ENCODE measurements around the gene ANKRD49. TPM values are rescaled to one million over a fixed set of nuclear protein-coding genes. Genes with fewer than 3 reads are reported as not detected.
"Not testable (repeated sequence)": the region's sequence is repeated elsewhere in the genome, so short reads cannot be mapped to it uniquely, and the experiment has no call there.

ANKRD49 gene
- total and polyA plus RNA-seq, 5 donors from 2014 or later = 34.0 to 38.6 (median 37.9) TPM

DNA sequence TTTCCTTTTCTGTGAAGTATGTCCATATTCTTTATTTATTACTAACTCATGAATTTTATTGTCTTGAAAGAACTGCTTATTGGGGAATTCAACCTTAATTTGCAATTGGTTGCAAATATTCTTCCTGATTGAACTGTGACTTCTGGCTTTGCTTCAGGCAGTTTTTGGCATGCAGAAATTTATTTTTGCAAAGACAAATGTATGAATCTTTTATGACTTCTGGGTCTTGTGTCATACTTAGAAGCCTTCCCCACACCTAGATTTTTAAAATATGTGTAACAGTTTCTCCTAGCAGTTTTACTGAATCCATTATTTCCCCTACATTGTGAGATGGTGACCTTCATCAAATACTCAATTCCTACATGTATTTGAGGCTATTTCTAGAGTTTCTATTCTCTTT lies 12.4 kb upstream of the ANKRD49 start:
- ATAC-seq (ENCODE audit: low read depth in 2 of 2) (no peak), DNase-seq (no peak)
- Histone ChIP-seq H3K4me1 (ENCODE audit: control insufficient read depth, insufficient read depth, low read length, poor library complexity, severe bottlenecking) (no peaks in the 10 kb centered on the region), H3K27ac (ENCODE audit: insufficient read depth, low read length, poor library complexity, severe bottlenecking) (no peak overlapping the region), H3K9me3 (ENCODE audit: control insufficient read depth in 2 of 2, low read length in 2 of 2) (no peaks in the 10 kb centered on the region), H3K27me3 (ENCODE audit: control insufficient read depth, insufficient read depth, low read length) (no peaks in the 10 kb centered on the region), H3K36me3 (ENCODE audit: control insufficient read depth, insufficient read depth, low read length) (peaks cover 62% of the 10 kb centered on the region), H3K4me3 (ENCODE audit: low read depth, low read length) (no peak overlapping the region)
- Mint-ChIP-seq H3K4me1 (peaks cover 5 to 21% (median 8%) of the 10 kb centered on the region in 4 donors), H3K27ac (no peak overlapping the region), H3K36me3 (peaks cover 64% of the 10 kb centered on the region), H3K9me3 (no peaks in the 10 kb centered on the region), H3K27me3 (no peaks in the 10 kb centered on the region), H3K4me3 (no peak overlapping the region)

DNA sequence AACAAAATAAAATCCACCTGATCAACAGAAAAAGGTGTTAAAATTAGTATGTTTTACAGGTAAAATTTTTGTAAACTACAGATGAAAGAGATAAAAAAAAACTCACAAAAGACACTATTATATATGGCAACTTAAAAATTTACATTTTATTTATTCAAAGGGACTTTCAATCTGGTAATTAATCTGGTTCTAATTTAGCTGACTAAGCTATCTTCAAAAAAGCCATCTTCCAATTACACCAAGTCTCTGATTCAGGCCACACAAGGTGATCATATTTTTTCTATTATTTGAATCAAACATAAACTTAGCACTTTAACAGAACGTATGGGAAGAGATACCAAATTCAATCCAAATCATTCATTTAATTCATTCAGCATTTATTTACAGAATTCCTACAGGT lies 7.7 kb upstream of the ANKRD49 start:
- ATAC-seq (ENCODE audit: low read depth in 2 of 2) (no peak), DNase-seq (no peak)
- H3K9me3 ChIP-seq (ENCODE audit: control insufficient read depth in 2 of 2, low read length in 2 of 2) = no peaks in the 10 kb centered on the region
- peaks cover 64% of the 10 kb centered on the region for H3K36me3 ChIP-seq (ENCODE audit: control insufficient read depth, insufficient read depth, low read length)
- H3K9me3 Mint-ChIP-seq = no peaks in the 10 kb centered on the region
- no peaks in the 10 kb centered on the region for H3K27me3 Mint-ChIP-seq
- no peak overlapping the region for H3K4me3 Mint-ChIP-seq
- no peak overlapping the region for H3K27ac ChIP-seq (ENCODE audit: insufficient read depth, low read length, poor library complexity, severe bottlenecking)
- no peaks in the 10 kb centered on the region for H3K4me1 ChIP-seq (ENCODE audit: control insufficient read depth, insufficient read depth, low read length, poor library complexity, severe bottlenecking)
- H3K4me3 ChIP-seq (ENCODE audit: low read depth, low read length) = no peak overlapping the region
- peaks cover 20 to 41% (median 26%) of the 10 kb centered on the region in 4 donors for H3K4me1 Mint-ChIP-seq
- H3K27me3 ChIP-seq (ENCODE audit: control insufficient read depth, insufficient read depth, low read length) = no peaks in the 10 kb centered on the region
- H3K36me3 Mint-ChIP-seq = peaks cover 76% of the 10 kb centered on the region
- no peak overlapping the region for H3K27ac Mint-ChIP-seq

DNA sequence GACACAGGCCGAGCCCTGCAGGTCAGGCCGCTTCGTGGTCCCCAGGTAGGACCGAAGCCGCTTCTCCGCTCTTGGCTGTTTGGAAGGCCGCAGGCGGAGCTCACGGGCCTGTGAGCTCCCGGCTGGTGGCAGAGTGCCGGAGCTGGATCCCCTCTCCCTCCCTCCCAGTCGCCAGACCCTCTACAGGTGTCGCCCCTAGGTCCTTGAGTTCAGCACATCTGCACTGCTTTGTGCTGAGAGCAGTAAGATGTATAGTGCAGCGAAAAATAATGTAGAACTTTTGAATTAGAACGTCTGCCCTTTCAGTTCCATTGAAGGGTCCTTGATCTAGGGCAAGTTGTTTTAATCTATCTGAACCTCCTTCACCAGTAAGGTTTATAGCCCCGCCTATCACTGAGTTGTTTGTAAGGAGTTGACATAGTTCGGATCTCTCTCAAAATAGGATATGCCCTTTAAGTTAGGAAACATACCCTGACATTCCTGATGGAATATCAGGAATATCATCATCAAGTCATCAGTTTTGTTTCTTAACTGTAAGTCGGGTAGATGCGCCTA lies 419 bp downstream of the ANKRD49 start:
- ATAC-seq (ENCODE audit: low read depth in 2 of 2) = peak; percentile 50 to 60
- Histone ChIP-seq H3K27ac (ENCODE audit: insufficient read depth, low read length, poor library complexity, severe bottlenecking) (peak overlapping the region; percentile 90), H3K4me3 (ENCODE audit: low read depth, low read length) (peak overlapping the region; percentile 95), H3K9me3 (ENCODE audit: control insufficient read depth in 2 of 2, low read length in 2 of 2) (no peaks in the 10 kb centered on the region), H3K4me1 (ENCODE audit: control insufficient read depth, insufficient read depth, low read length, poor library complexity, severe bottlenecking) (peaks cover 35% of the 10 kb centered on the region), H3K36me3 (ENCODE audit: control insufficient read depth, insufficient read depth, low read length) (peaks cover 35% of the 10 kb centered on the region), H3K27me3 (ENCODE audit: control insufficient read depth, insufficient read depth, low read length) (no peaks in the 10 kb centered on the region)
- Mint-ChIP-seq H3K9me3 (no peaks in the 10 kb centered on the region), H3K4me1 (peaks cover 42 to 60% (median 48%) of the 10 kb centered on the region in 4 donors), H3K27me3 (no peaks in the 10 kb centered on the region), H3K27ac (peak overlapping the region; percentile 96 to 99 (median 98)), H3K36me3 (peaks cover 34% of the 10 kb centered on the region), H3K4me3 (peak overlapping the region; percentile 92 to 99 (median 95))
- no peak for DNase-seq

DNA sequence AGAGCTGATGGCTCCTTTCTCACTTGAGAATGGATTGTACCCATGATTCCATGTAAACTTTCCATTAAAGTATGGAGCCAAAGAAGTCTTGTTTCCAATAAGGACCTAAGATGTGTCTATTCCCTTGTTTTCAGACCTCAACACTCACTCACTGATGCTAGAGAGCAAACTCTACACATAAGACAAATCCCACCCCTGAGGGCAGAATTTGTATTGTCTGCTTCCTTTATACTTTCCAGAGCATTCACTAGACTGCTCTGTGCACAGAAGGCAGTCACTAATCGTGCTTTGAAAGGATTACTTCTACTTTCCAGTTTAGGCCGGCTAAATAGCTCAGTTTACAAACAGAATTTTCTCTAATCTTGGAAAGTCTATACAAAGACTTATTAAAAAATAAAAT lies 6.4 kb downstream of the ANKRD49 start:
- H3K27ac ChIP-seq (ENCODE audit: insufficient read depth, low read length, poor library complexity, severe bottlenecking) = no peak overlapping the region
- Mint-ChIP-seq H3K36me3 (peaks cover 35% of the 10 kb centered on the region), H3K4me3 (no peak overlapping the region), H3K9me3 (no peaks in the 10 kb centered on the region), H3K27ac (peak overlapping the region in 2 of 3 donors; percentile 3 to 43), H3K27me3 (no peaks in the 10 kb centered on the region), H3K4me1 (peaks cover 18 to 33% (median 19%) of the 10 kb centered on the region in 4 donors)
- H3K36me3 ChIP-seq (ENCODE audit: control insufficient read depth, insufficient read depth, low read length) = peaks cover 47% of the 10 kb centered on the region
- H3K4me1 ChIP-seq (ENCODE audit: control insufficient read depth, insufficient read depth, low read length, poor library complexity, severe bottlenecking) = peaks cover 6% of the 10 kb centered on the region
- H3K9me3 ChIP-seq (ENCODE audit: control insufficient read depth in 2 of 2, low read length in 2 of 2) = no peaks in the 10 kb centered on the region
- DNase-seq (no peak), ATAC-seq (ENCODE audit: low read depth in 2 of 2) (no peak)
- no peak overlapping the region for H3K4me3 ChIP-seq (ENCODE audit: low read depth, low read length)
- no peaks in the 10 kb centered on the region for H3K27me3 ChIP-seq (ENCODE audit: control insufficient read depth, insufficient read depth, low read length)

DNA sequence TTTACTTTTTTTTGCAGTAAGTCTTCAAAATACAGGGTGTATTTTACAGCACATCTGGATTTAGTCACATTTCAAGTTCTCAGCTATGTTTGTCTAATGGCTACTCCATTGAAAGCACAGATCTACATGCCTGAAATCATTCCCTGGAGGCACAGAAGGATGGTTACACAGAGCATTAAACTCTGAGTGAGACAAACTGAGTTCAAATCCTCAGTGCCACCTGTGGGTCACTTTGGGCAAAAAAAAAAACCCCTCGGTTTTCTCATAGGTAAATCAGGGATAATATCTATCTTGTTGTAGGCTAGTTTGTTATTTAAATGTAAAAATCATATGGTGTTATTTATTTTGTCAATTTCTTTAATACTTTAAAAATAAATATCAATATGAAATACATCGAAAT lies 7.7 kb downstream of the ANKRD49 start:
- Mint-ChIP-seq H3K36me3 (peaks cover 33% of the 10 kb centered on the region), H3K4me3 (no peak overlapping the region), H3K9me3 (no peaks in the 10 kb centered on the region), H3K4me1 (peaks cover 7 to 21% (median 9%) of the 10 kb centered on the region in 4 donors), H3K27ac (no peak overlapping the region), H3K27me3 (no peaks in the 10 kb centered on the region)
- Histone ChIP-seq H3K4me3 (ENCODE audit: low read depth, low read length) (no peak overlapping the region), H3K27ac (ENCODE audit: insufficient read depth, low read length, poor library complexity, severe bottlenecking) (no peak overlapping the region), H3K9me3 (ENCODE audit: control insufficient read depth in 2 of 2, low read length in 2 of 2) (no peaks in the 10 kb centered on the region), H3K27me3 (ENCODE audit: control insufficient read depth, insufficient read depth, low read length) (no peaks in the 10 kb centered on the region), H3K36me3 (ENCODE audit: control insufficient read depth, insufficient read depth, low read length) (peaks cover 46% of the 10 kb centered on the region), H3K4me1 (ENCODE audit: control insufficient read depth, insufficient read depth, low read length, poor library complexity, severe bottlenecking) (no peaks in the 10 kb centered on the region)
- no peak for ATAC-seq (ENCODE audit: low read depth in 2 of 2)
- DNase-seq = no peak

DNA sequence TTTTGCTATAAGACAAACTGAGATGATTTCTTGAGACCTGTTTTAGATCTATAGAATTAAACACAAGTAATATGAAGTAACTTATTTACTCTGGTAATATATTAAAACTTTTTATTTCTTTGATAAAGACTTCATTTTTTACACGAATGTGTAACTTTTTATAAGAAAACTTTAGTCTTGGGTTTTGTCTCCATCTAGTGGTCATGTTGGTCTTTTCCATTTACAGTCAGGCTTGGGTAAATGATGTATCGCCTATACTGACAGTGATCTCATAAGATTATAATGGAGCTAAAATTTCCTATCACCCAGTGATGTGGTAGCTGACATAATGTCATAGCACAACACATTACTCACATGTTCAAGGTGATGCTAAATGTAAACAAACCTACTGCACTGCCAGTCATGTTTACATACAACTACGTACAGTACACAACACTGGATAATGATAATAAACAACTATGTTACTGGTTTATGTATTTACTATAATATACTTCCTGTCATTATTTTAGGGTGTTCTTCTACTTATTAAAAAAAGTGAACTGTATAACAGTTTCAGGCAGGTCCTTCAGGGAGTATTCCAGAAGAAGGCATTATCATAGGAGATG lies 11.0 kb downstream of the ANKRD49 start:
- H3K4me3 Mint-ChIP-seq = no peak overlapping the region
- peaks cover 11% of the 10 kb centered on the region for H3K27me3 Mint-ChIP-seq
- H3K27ac Mint-ChIP-seq = no peak overlapping the region
- Histone ChIP-seq H3K4me3 (ENCODE audit: low read depth, low read length) (no peak overlapping the region), H3K9me3 (ENCODE audit: control insufficient read depth in 2 of 2, low read length in 2 of 2) (no peaks in the 10 kb centered on the region), H3K27ac (ENCODE audit: insufficient read depth, low read length, poor library complexity, severe bottlenecking) (no peak overlapping the region), H3K4me1 (ENCODE audit: control insufficient read depth, insufficient read depth, low read length, poor library complexity, severe bottlenecking) (no peaks in the 10 kb centered on the region), H3K27me3 (ENCODE audit: control insufficient read depth, insufficient read depth, low read length) (no peaks in the 10 kb centered on the region), H3K36me3 (ENCODE audit: control insufficient read depth, insufficient read depth, low read length) (peaks cover 15% of the 10 kb centered on the region)
- H3K36me3 Mint-ChIP-seq = peaks cover 11% of the 10 kb centered on the region
- no peaks in the 10 kb centered on the region for H3K9me3 Mint-ChIP-seq
- peaks cover 0 to 10% (median 4%) of the 10 kb centered on the region in 4 donors for H3K4me1 Mint-ChIP-seq
- ATAC-seq (ENCODE audit: low read depth in 2 of 2) = peak; percentile 24 to 55
- peak in 2 of 3 donors; percentile 58 to 73 for DNase-seq

DNA sequence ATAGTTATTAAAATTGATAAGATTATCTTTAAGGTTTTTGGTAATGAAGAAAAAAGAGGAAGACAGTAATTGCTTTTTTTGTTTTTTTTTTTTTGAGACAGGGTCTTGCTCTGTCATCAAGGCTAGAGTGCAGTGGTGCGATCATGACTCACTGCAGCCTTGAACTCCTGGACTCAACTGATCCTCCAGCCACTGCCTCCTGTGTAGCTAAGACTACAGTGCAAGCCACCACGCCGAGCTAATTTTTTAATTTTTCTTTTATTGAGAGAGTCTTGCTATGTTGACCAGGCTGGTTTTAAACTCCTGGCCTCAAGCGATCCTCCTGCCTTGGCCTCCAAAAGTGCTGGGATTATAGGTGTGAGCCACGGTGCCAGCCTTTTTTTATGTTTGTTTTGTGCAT lies 12.7 kb downstream of the ANKRD49 start:
- H3K9me3 ChIP-seq (ENCODE audit: control insufficient read depth in 2 of 2, low read length in 2 of 2); H3K4me3 ChIP-seq (ENCODE audit: low read depth, low read length); H3K27ac Mint-ChIP-seq; DNase-seq; H3K4me1 ChIP-seq (ENCODE audit: control insufficient read depth, insufficient read depth, low read length, poor library complexity, severe bottlenecking); H3K36me3 ChIP-seq (ENCODE audit: control insufficient read depth, insufficient read depth, low read length); H3K27me3 ChIP-seq (ENCODE audit: control insufficient read depth, insufficient read depth, low read length); H3K9me3 Mint-ChIP-seq; H3K27ac ChIP-seq (ENCODE audit: insufficient read depth, low read length, poor library complexity, severe bottlenecking); ATAC-seq (ENCODE audit: low read depth in 2 of 2); H3K4me1 Mint-ChIP-seq; H3K36me3 Mint-ChIP-seq; H3K4me3 Mint-ChIP-seq: not testable (repeated sequence)
- H3K27me3 Mint-ChIP-seq = peaks cover 15% of the 10 kb centered on the region

DNA sequence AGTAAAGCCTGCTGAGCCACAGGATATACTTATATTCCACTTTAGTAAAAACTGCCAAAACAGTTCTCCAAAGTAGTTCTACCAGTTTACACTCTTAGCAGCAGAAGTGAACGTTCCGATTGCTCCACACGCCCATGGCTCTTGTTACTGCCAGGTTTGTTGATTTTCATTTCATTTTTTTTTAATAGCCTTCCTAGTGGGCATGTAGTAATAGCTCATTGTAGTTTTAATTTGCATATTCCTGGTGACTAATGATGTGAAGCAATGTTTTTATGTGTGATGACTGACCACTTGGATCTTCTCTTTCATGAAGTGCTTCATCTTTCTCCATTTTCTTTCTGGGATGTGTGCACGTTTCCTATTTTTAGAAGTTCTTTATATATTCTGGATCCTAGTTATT lies 13.7 kb downstream of the ANKRD49 start:
- no peaks in the 10 kb centered on the region for H3K36me3 Mint-ChIP-seq
- H3K4me3 ChIP-seq (ENCODE audit: low read depth, low read length) = no peak overlapping the region
- no peaks in the 10 kb centered on the region for H3K9me3 ChIP-seq (ENCODE audit: control insufficient read depth in 2 of 2, low read length in 2 of 2)
- H3K36me3 ChIP-seq (ENCODE audit: control insufficient read depth, insufficient read depth, low read length) = no peaks in the 10 kb centered on the region
- H3K27ac Mint-ChIP-seq = no peak overlapping the region
- DNase-seq (no peak), ATAC-seq (ENCODE audit: low read depth in 2 of 2) (no peak)
- no peaks in the 10 kb centered on the region for H3K9me3 Mint-ChIP-seq
- peaks cover 7% of the 10 kb centered on the region for H3K27me3 ChIP-seq (ENCODE audit: control insufficient read depth, insufficient read depth, low read length)
- peaks cover 4 to 11% (median 7%) of the 10 kb centered on the region in 4 donors for H3K4me1 Mint-ChIP-seq
- peaks cover 7% of the 10 kb centered on the region for H3K4me1 ChIP-seq (ENCODE audit: control insufficient read depth, insufficient read depth, low read length, poor library complexity, severe bottlenecking)
- no peak overlapping the region for H3K4me3 Mint-ChIP-seq
- H3K27ac ChIP-seq (ENCODE audit: insufficient read depth, low read length, poor library complexity, severe bottlenecking) = no peak overlapping the region
- H3K27me3 Mint-ChIP-seq = peaks cover 25% of the 10 kb centered on the region
